DND-41 (cell line): ENCODE measurements around the gene TMEM132D.

ENCODE experiments used
- CTCF ChIP-seq: IDR thresholded peaks from 2 replicates; pipeline ENCODE4 v1.5.1; 2012; ENCODE audit warnings: borderline replicate concordance, low read length, moderate library complexity, mild to moderate bottlenecking; ENCODE audit not compliant: poor library complexity, severe bottlenecking; ENCODE audit errors: extremely low read depth
- EZH2 ChIP-seq: IDR thresholded peaks from 3 replicates; pipeline ENCODE4 v1.6.1; 2012; ENCODE audit warnings: borderline replicate concordance, low read depth, mild to moderate bottlenecking, moderate library complexity, low read length, inconsistent platforms; ENCODE audit not compliant: severe bottlenecking

GRCh38 chr12:129483111-129483893 lies 420.5 kb downstream of the TMEM132D start:
- no peak for TF ChIP-seq CTCF
- TF ChIP-seq EZH2 = no peak
